Heart right ventricle (tissue), 16 donors: Measurements from ENCODE around the gene RAB44. TPM values are rescaled to one million over a fixed set of nuclear protein-coding genes. Genes with fewer than 3 reads are reported as not detected.
A peak's percentile ranks its signal among the peaks of the same experiment; 100 is the strongest.

Experiments used
- ATAC-seq, 8 donors: fragments of 200-7000 bp; cut with Tn5 transposase; one replicate each; pipeline ENCODE4 v1.9.1; 2020; ENCODE audit warnings: mild to moderate bottlenecking in 8 of 8, moderate library complexity in 8 of 8, moderate number of reproducible peaks in 1 of 8
- DNase-seq, 2 donors: peaks; one replicate each; pipeline ENCODE4 v3.0.0-alpha.2; 2020
- H3K27ac ChIP-seq, 10 donors: fragments of 200-600 bp; sonication (generic) in 2 of 10; one replicate each; pipeline versions ENCODE4 v1.5.0 to v1.8.0; 2020 to 2022; ENCODE audit warnings: mild to moderate bottlenecking in 3 of 10
- H3K27me3 ChIP-seq, 7 donors: fragments of 200-600 bp; one replicate each; pipeline ENCODE4 v1.8.0; 2021 to 2022; ENCODE audit warnings: mild to moderate bottlenecking in 2 of 7
- H3K36me3 ChIP-seq, 9 donors: fragments of 200-600 bp; sonication (generic) in 1 of 9; one replicate each; pipeline versions ENCODE4 v1.5.0 to v1.8.0; 2020 to 2022; ENCODE audit warnings: mild to moderate bottlenecking in 2 of 9
- H3K4me1 ChIP-seq, 9 donors: fragments of 200-600 bp; sonication (generic) in 1 of 9; one replicate each; pipeline versions ENCODE4 v1.5.0 to v1.8.0; 2020 to 2022; ENCODE audit warnings: mild to moderate bottlenecking in 4 of 9
- H3K4me3 ChIP-seq, 10 donors: fragments of 200-600 bp; sonication (generic) in 2 of 10; one replicate each; pipeline versions ENCODE4 v1.5.0 to v1.8.0; 2020 to 2022; ENCODE audit warnings: mild to moderate bottlenecking in 7 of 10, moderate library complexity in 2 of 10
- H3K9me3 ChIP-seq, 11 donors: fragments of 200-600 bp in 10 of 11; sonication (generic) in 2 of 11; one replicate each; pipeline versions ENCODE4 v1.5.0 to v1.8.0; 2013 to 2022; ENCODE audit warnings: mild to moderate bottlenecking in 2 of 11, control low read depth in 1 of 11, moderate library complexity in 1 of 11
- WGBS, 2 donors: extraction: QIAGEN DNeasy Blood & Tissue Kit; methylation state at CpG; one replicate each; pipeline ENCODE4 v1.1.7; 2013; ENCODE audit warnings: inconsistent platforms in 1 of 2; 5-methylcytosine and 5-hydroxymethylcytosine counted together
- intact Hi-C, 10 donors: fragments of 100-400 bp; cut with DNase I; formaldehyde crosslinking; loops; one replicate each; pipeline versions ENCODE4 v1.11.1 to v1.14.2; 2022
- polyA plus RNA-seq, 2 donors: library from polyadenylated mRNA; stranded (reverse); fragments of 200-250 nt; gene quantifications; one replicate each; pipeline ENCODE4 v1.2.3, GENCODE V29; 2013
- total RNA-seq, 10 donors: library from RNA; stranded (reverse); fragmentation: NEBNext Ultra II Directional in 3 of 10; extraction: Animal tissue kit (Norgen Biotek cat#: 25700) in 3 of 10; gene quantifications; one replicate each; pipeline versions ENCODE4 v1.2.1 to v1.2.4, GENCODE V29; 2021 to 2023
- TF ChIP-seq, protein P1 (sequence below), 9 donors: fragments of 200-600 bp; sonication (generic) in 2 of 9; IDR thresholded peaks; one replicate each; pipeline versions ENCODE4 v1.5.0 to v1.8.0; 2021 to 2022; ENCODE audit warnings: antibody characterized with exemption in 9 of 9, mild to moderate bottlenecking in 5 of 9, moderate library complexity in 1 of 9
- donor health status: Arrhythmogenic right ventricular cardiomyopathy.
- donor health status: ischemic (EF 13 %, LVEDD 7.1; RV severe dilation, severe dysfunction).
- donor health status: healthy with polysubstance abuse.
- donor health status: DM: no; HTN: yes; CAD: no.
- donor health status: DM: no; HTN: no; CAD: no.
- donor health status: ischemic (EF 25% LVEDD 6.9; RV normal size, moderate dysfunction).
- donor health status: ischemic (EF 25% LVEDD 5.7; RV mildly dilated, moderate dysfunction).
- donor health status: healthy.
- donor health status: DM: yes; HTN: yes; CAD: no.
- donor health status: Ischemic cardiomyopathy.
- donor health status: ischemic (EF 35%, LVEDD 5.7; RV mildly dilated, moderate dysfunction).
- donor health status: nonischemic (EF 11% LVEDD 7.7; RV severe dilation, severe dysfunction).
- donor health status: DM: yes; HTN: yes; CAD: no.
- donor health status: PGD.
- donor health status: ischemic (EF 29% LVEDD 5.4; RV normal size, mild dysfunction).
- donor health status: nonischemic (EF 23%, LVEDD 6.1; RV moderate dilation, normal function).

RAB44 gene
- total and polyA plus RNA-seq, 12 donors, result 0.03 to 0.39 (median 0.06) TPM; not detected in 6

- intact Hi-C loops, result no loop called here
- TF ChIP-seq, protein P1, sequence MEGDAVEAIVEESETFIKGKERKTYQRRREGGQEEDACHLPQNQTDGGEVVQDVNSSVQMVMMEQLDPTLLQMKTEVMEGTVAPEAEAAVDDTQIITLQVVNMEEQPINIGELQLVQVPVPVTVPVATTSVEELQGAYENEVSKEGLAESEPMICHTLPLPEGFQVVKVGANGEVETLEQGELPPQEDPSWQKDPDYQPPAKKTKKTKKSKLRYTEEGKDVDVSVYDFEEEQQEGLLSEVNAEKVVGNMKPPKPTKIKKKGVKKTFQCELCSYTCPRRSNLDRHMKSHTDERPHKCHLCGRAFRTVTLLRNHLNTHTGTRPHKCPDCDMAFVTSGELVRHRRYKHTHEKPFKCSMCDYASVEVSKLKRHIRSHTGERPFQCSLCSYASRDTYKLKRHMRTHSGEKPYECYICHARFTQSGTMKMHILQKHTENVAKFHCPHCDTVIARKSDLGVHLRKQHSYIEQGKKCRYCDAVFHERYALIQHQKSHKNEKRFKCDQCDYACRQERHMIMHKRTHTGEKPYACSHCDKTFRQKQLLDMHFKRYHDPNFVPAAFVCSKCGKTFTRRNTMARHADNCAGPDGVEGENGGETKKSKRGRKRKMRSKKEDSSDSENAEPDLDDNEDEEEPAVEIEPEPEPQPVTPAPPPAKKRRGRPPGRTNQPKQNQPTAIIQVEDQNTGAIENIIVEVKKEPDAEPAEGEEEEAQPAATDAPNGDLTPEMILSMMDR (IDR thresholded peaks at IDR 0.05), result no peak
Observed at GRCh38 chr6:36731622-36732310, 34.1 kb downstream of the RAB44 start.

DNA sequence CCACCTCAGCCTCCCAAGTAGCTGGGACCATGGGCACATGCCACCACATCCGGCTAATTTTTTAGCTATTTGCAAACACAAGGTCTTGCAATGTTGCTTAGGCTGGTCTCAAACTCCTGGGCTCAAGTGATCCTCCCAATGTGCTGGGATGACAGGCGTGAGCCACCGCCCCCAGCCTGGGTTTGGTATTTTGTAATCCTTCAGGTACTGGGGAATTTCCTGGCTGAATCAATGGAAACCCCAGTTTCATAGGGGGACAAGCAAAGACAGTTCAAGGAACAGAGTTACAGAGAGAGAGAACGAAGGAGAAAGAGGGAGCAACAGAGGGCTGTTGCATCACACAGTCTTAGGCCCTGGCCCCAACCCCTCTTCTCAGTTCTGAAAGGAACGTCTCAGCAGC lies 35.7 kb downstream of the RAB44 start:
- H3K27me3 ChIP-seq, result no peaks in the 10 kb centered on the region
- peaks cover 11 to 48% (median 30%) of the 10 kb centered on the region in 9 donors for H3K4me1 ChIP-seq
- H3K36me3 ChIP-seq, result no peaks in the 10 kb centered on the region
- no peak for ATAC-seq
- H3K4me3 ChIP-seq, result no peak overlapping the region
- DNase-seq, result no peak
- H3K9me3 ChIP-seq, result no peaks in the 10 kb centered on the region
- intact Hi-C loops, result no loop called here
- 89 to 94% methylated on average over 5 of the region's 5 CpGs for WGBS, 2 donors
- TF ChIP-seq, protein P1 (IDR thresholded peaks at IDR 0.05), result no peak
- H3K27ac ChIP-seq, result no peak overlapping the region

More at GRCh38 chr6:36731622-36732310, 34.1 kb downstream of the RAB44 start:
- Histone ChIP-seq H3K27ac (no peak overlapping the region), H3K4me1 (peaks cover 11 to 59% (median 30%) of the 10 kb centered on the region in 9 donors), H3K27me3 (no peaks in the 10 kb centered on the region), H3K4me3 (no peak overlapping the region), H3K9me3 (no peaks in the 10 kb centered on the region), H3K36me3 (no peaks in the 10 kb centered on the region)
- ATAC-seq (no peak), DNase-seq (no peak)
- 90 to 93% methylated on average over 12 of the region's 12 CpGs for WGBS, 2 donors

DNA sequence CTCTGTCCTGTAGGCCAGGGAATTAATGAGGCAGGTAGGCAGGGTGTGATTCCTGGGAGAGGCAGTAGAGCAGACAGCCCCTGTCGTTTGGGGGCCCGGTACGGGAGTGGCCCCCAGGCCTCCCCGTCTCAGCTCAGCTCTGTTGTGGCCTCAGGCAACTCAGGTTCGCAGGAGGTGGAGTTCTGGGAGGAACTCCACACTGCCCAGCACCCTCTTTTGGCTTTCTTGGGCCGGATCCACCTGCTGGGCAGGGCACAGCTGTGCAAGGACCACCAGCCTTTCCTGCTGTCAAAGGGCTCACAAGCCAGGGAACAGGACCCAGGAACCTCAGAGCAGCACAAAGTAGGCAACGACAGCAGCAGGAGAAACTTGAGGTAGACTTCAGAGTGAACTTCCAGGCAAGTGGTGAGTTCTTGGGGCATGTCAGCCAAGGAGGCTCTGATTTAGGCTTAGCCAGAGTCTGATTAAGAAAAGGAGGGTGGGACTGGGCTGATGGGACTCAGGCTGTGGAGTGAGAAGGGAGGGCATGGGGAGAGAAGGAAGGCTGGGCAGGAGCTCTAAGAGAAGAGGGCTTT lies 36.9 kb downstream of the RAB44 start:
- TF ChIP-seq, protein P1 (IDR thresholded peaks at IDR 0.05), result no peak
- WGBS, 2 donors, result 89 to 95% methylated on average over 7 of the region's 7 CpGs
- H3K4me3 ChIP-seq, result peak overlapping the region in 9 of 10 donors; percentile 10 to 46 (median 39)
- peaks cover 11 to 35% (median 20%) of the 10 kb centered on the region in 9 donors for H3K4me1 ChIP-seq
- ATAC-seq (no peak), DNase-seq (no peak)
- peak overlapping the region in 8 of 10 donors; percentile 71 to 95 (median 90) for H3K27ac ChIP-seq
- H3K27me3 ChIP-seq, result no peaks in the 10 kb centered on the region
- no peaks in the 10 kb centered on the region for H3K9me3 ChIP-seq
- H3K36me3 ChIP-seq, result no peaks in the 10 kb centered on the region
- intact Hi-C loops, result no loop called here

DNA sequence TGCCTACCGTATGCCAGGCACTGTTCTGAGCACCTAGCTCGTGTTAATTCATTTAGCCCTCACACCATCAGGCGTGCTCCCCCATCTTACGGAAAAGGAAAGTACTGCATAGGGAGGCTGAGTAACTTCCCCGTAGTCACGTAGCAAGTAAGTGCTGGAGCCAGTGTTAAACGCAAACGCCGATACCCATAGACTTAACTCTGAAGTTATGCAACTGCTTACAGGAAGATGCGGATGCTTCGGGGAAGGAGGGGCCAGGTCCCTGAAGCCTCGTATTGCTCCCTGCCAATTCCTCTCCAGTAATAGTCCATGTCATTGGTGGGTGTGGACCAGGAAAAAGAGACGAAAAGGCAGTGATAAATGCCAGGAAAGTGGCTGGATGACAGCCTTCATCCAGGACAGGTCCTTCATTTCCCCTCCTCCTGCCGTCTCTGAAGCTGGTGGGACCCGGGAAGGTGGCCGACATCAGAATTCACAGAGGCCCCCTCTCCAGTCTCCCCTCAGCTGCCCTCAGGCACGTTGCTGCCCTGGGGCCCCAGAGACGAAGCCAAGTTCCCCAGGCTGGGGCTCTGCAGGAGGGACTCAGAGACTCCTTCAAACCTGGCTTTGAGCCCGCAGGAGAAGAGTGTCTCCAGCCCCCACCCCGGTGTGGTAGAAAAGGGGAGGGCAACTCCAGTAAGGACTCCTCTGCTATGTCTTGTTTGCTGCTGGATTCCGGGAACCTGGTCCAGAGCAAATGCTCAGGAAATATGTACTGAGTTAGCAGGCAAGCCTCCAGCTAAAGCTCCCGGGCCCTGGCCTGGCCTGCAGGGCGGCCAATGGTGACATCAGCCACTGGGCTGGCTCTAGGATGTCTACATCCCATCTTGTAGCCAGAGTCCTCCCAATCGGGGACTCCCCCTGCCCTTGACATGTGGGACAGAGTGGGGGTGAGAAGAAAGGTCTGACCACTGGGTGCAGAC lies 37.8 kb downstream of the RAB44 start:
- Histone ChIP-seq H3K4me1 (peaks cover 11 to 35% (median 24%) of the 10 kb centered on the region in 9 donors), H3K9me3 (no peaks in the 10 kb centered on the region), H3K27ac (peak overlapping the region; percentile 67 to 95 (median 88)), H3K27me3 (no peaks in the 10 kb centered on the region), H3K36me3 (no peaks in the 10 kb centered on the region), H3K4me3 (peak overlapping the region in 9 of 10 donors; percentile 10 to 46 (median 39))
- 11 to 16% methylated on average over 24 of the region's 24 CpGs for WGBS, 2 donors
- TF ChIP-seq, protein P1 (IDR thresholded peaks at IDR 0.05), result peak in 3 of 9 donors; percentile 23 to 35 (median 30)
- intact Hi-C loops, result no loop called here
- peak; percentile 84 to 93 (median 92) for ATAC-seq
- DNase-seq, result peak; percentile 80 to 89
